ENCODE measurements around the gene AGPAT4.

Gene AGPAT4

DNA sequence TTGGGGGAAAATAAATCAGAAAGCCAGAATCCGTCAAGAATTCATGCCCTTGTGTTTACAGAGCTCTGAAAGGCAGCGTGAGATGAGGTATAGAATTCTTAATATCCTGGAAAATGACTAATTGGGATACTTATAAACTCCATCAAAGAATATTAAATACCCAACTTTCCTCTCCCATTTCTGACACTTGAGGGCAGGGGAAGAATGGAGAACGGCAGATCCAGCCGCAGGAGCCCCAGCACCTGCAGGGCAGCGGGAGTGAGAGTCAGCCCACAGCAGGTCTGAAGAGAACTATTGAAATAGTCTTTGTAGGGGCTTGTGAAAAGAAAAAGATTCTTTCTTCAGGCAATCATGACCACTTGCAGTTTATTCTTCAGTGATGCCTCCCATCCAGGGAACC is 107.2 kb downstream of the AGPAT4 start:
- no peak for DNase-seq (ENCODE audit: low read depth, low spot score)

DNA sequence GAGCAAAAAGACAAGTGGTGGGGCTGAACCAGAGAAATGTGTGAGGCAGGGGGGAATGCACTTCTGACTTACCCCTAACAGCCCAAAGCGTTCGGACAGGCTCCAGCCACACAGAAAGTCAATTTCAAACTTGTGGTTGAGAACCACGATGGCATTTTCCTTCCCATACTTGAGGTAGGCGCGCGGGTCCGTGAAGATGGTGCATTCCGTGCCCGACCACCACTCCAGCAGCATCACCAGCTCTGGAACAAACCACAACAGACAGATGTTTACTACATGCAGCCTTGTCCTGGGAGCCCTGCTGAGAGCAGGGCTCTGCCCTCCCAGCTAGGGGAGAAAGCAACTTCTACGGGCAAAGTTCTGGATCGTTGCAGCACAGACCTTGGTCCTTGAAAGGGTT is 107.7 kb downstream of the AGPAT4 start:
- DNase-seq (ENCODE audit: low read depth, low spot score), result no peak

- DNase-seq (ENCODE audit: low read depth, low spot score), result no peak
Measured at GRCh38 chr6:161164182-161164625, 109.7 kb downstream of the AGPAT4 start.

GRCh38 chr6:161163466-161164181 is 110.2 kb downstream of the AGPAT4 start:
- DNase-seq (ENCODE audit: low read depth, low spot score), result no peak

DNA sequence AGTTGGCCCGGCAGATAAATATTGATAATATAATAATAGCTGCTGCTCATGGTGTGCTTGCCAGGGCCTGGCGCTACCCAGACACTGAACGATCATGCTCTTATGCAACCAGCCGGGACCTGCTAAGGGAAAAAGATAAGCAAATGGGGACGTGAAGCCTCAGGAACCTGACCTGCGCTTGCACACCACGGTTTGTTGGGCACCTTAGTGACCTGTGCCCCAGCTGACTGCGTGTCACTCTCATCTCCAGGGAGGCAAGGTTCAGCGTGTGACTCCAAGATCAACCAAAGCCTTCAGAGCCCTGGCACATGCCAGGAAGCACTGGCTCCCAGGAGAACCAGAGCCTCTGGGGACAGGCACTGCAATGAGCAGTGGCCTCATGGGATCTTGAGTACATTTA is 111.1 kb downstream of the AGPAT4 start:
- no peak for DNase-seq (ENCODE audit: low read depth, low spot score)

- no peak for DNase-seq (ENCODE audit: low read depth, low spot score)
Measured at GRCh38 chr6:161161889-161162624, 111.8 kb downstream of the AGPAT4 start.

GRCh38 chr6:161161121-161161520 is 112.7 kb downstream of the AGPAT4 start:
- no peak for DNase-seq (ENCODE audit: low read depth, low spot score)

GRCh38 chr6:161154796-161155335 is 119.0 kb downstream of the AGPAT4 start:
- DNase-seq (ENCODE audit: low read depth, low spot score), result no peak

- no peak for DNase-seq (ENCODE audit: low read depth, low spot score)
Measured at GRCh38 chr6:161153725-161154124, 120.1 kb downstream of the AGPAT4 start.

- DNase-seq (ENCODE audit: low read depth, low spot score), result no peak
Measured at GRCh38 chr6:161152907-161153662, 120.8 kb downstream of the AGPAT4 start.

GRCh38 chr6:161152527-161152862 is 121.4 kb downstream of the AGPAT4 start:
- DNase-seq (ENCODE audit: low read depth, low spot score), result no peak

DNA sequence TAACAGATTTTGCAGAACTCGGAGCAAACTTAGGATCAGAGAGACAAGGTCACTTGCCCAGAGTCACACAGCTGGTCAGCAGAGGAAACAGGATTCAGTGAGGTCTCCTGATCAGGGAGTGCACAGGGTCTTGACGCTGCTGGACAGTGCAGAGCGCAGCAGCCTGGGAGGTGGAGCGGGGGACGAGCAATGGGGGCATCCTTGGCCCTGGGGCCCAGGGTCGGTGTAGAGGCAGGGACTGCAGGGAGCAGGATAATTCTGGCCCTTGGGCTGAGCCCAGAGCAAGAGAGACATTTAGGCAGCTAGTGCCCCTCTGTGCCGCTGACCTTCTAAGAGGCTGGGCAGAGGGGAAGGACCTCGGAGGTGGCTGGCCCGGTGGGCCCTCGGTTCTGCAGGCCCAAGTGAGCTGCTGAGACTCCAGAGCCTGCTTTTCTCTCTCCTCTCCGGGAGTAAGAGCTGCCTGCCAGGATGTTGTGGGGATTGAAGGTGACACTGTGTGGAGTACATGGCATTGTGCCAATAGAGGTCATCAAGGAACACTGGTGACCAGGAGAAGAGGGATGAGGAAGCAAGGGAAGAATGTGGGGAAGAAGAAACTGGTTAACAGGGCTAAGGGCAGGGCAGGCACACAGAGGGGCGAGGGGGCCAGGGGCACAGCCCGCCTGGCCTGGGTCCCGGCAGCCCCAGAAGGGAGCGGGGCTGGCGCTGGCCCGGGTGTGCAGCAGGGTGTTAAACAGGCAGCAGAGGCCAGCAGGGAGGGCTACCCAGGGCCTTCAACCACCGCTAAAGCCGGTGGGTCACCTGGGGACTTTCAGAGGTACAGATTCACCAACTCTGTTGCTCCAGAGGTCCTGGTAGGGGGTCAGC is 122.0 kb downstream of the AGPAT4 start:
- no peak for DNase-seq (ENCODE audit: low read depth, low spot score)

DNA sequence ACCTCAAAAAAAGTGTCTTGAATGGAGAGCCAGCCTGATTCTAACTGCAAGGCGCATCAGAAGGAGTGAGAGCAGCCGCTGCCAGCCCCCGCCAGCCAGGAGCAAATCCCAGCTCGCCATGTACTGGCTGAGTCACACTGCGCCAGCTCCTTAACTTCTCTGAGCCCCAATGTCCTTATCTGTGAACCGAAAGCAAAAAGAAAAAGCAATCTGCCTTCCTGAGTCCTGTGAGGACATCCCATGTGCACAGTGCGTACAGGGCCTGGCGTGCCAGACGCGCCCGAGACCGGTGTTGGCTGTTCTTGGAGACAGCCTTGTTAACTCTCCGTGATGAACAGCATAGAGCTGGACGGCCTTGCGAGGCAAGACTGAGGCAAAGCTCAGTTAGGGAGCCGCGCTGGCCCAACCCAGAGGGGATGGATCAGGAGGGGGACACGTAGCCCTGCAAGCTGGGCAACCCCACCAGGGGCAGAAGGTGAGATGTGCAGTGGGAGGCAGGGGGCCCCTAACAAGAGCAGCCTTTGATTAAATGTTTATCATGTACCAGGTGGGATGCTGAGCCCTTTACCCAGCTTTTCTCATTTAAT is 122.7 kb downstream of the AGPAT4 start:
- DNase-seq (ENCODE audit: low read depth, low spot score), result no peak

- no peak for DNase-seq (ENCODE audit: low read depth, low spot score)
Measured at GRCh38 chr6:161150566-161150965, 123.3 kb downstream of the AGPAT4 start.

DNA sequence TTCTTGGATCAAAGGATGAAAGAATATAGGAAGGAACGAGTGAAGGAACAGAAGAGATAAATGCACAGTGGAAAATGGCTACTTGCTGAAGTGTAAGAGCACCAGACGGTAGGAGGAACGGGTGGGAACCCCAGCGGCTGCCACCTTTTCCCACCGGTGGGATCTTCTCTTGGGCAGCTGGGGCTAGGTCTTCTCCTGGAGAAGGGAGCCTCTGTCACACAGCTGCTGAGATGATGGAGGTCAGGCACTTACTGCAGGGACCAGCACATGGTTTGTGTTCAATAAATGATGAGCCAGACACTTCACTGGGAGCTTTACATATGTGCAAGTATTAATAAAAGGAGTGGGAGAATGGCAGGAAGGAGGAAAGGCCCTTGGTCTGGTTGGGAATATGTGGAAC is 123.7 kb downstream of the AGPAT4 start:
- no peak for DNase-seq (ENCODE audit: low read depth, low spot score)

GRCh38 chr6:161143663-161144430 is 130.0 kb downstream of the AGPAT4 start:
- DNase-seq (ENCODE audit: low read depth, low spot score), result no peak

DNA sequence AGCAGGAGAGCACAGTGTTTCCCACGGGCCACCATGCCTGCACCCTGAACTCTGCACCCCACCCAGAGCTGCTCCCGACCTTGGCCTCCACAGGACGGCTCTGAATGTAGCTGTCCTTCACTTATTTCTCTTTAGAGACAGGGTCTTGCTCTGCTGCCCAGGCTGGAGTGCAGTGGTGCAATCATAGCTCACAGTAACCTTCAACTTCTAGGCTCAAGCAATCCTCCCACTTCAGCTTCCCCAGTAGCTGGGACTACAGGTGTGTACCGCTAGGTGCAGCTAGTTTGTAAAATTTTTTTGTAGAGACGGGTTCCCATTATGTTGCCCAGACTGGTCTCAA is 130.9 kb downstream of the AGPAT4 start:
- DNase-seq (ENCODE audit: low read depth, low spot score), result no peak

DNA sequence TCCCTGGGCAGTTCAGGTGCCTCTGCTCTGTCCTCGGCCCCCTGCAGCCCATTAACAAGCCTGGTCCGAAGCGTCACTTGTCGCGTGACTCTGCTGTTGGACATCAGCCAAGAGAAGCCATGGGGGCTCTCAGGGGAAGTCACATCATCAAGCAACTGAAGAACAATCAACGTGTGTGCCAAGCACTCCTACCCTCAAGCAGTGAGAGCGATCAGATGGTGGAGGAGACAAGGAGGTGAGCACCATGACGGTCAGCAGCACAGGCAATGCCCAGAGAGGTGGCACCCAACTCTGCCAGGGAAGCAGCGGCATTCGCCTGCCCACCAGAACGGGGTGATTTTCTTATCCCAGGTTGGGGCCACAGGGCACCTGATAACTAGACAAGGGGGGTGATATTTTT is 132.7 kb downstream of the AGPAT4 start:
- DNase-seq (ENCODE audit: low read depth, low spot score), result no peak

- no peak for DNase-seq (ENCODE audit: low read depth, low spot score)
Measured at GRCh38 chr6:161140554-161140875, 133.3 kb downstream of the AGPAT4 start.

DNA sequence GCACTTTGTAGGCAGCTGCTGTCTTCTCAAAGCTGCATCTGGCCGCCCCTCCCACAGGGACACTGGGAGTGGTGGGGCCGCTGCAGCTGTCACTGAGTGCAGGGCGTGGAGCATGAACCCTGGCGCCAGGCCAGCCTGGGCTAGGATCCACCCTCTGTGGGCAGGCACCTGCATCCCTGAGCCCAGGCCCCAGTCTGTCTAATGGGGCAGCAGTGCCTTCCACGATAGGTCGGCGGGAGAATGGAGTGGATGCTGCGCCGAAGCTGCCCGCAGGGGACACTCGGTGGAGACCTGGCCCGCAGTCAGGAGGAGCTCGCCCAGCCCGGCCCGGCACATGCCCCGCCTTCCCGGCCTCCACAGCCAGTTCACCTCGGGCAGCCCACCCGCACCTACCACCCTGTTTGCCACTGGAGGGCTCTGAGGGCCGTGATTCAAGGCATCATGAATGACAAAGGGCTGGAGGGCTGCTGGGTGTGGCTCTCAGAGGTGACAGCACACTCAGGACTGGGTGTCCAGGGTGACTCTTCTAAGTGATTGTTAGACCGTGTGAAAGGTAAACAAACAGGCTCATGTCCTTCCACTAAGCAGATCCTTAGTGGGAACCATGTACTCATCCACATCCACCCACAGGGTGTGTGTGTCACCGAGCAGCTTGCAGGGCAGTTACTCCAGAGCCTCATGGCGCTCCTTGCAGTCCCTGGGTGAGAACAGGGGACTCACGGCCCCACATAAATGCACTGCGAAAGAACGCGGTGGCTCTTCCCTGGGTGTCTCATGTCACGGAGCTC is 133.9 kb downstream of the AGPAT4 start:
- no peak for DNase-seq (ENCODE audit: low read depth, low spot score)
